Transverse colon (tissue), 4 donors: ENCODE measurements around the gene UROC1. TPM values are rescaled to one million over a fixed set of nuclear protein-coding genes. Genes with fewer than 3 reads are reported as not detected.

Source experiments
- DNase-seq: peaks from one replicate; pipeline ENCODE4 v3.0.0-alpha.2; 2019
- H3K27ac ChIP-seq, 4 donors: fragments of 200-600 bp; sonication (generic); 2 replicates each; pipeline ENCODE4 v1.5.1; 2016 to 2018; ENCODE audit warnings: inconsistent platforms in 4 of 4
- H3K27me3 ChIP-seq: fragments of 200-600 bp; sonication (generic); 2 replicates; pipeline ENCODE4 v1.5.1; 2017; ENCODE audit warnings: inconsistent platforms
- H3K36me3 ChIP-seq, 4 donors: fragments of 200-600 bp; sonication (generic); 2 replicates each; pipeline ENCODE4 v1.5.1; 2017 to 2019; ENCODE audit warnings: inconsistent platforms in 4 of 4
- H3K4me1 ChIP-seq, 4 donors: fragments of 200-600 bp; sonication (generic); 2 replicates each; pipeline ENCODE4 v1.5.1; 2017 to 2020; ENCODE audit warnings: inconsistent platforms in 4 of 4
- H3K4me3 ChIP-seq, 4 donors: fragments of 200-600 bp; sonication (generic); 1 replicate in 1 of 4; 2 replicates in 3 of 4; pipeline versions ENCODE4 v1.5.1 to v1.6.1; 2017 to 2019; ENCODE audit warnings: inconsistent platforms in 4 of 4
- H3K9me3 ChIP-seq, 2 donors: fragments of 200-600 bp; sonication (generic); 2 replicates each; pipeline ENCODE4 v1.5.1; 2017 to 2019; ENCODE audit warnings: inconsistent platforms in 2 of 2
- EP300 ChIP-seq: sonication (generic); formaldehyde crosslinking; IDR thresholded peaks from one replicate; pipeline ENCODE4 v1.6.1; 2017; ENCODE audit warnings: antibody characterized with exemption, low read depth
- POLR2A ChIP-seq: fragments of 450-650 bp; IDR thresholded peaks from one replicate; pipeline ENCODE4 v1.6.1; 2016; ENCODE audit warnings: antibody characterized with exemption, mild to moderate bottlenecking, moderate library complexity
- POLR2AphosphoS5 ChIP-seq, 3 donors: sonication (generic); formaldehyde crosslinking; IDR thresholded peaks; one replicate each; pipeline ENCODE4 v1.6.1; 2016; ENCODE audit warnings: antibody characterized with exemption in 3 of 3
- WGBS, 2 donors: methylation state at CpG; one replicate each; pipeline ENCODE4 v1.1.5; 2018; ENCODE audit warnings: low coverage in 1 of 2; 5-methylcytosine and 5-hydroxymethylcytosine counted together
- in situ Hi-C, 4 donors: fragments of 200-750 bp; cut with MboI; loops; one replicate each; pipeline versions ENCODE4 v1.15.0 to v1.15.1; 2017; ENCODE audit warnings: low sequenced_read_pairs in 3 of 4, low pct_ligation_motif_present in 1 of 4, low pct_unique_long_range_greater_than_20kb in 1 of 4
- intact Hi-C: fragments of 100-400 bp; cut with DNase I; formaldehyde crosslinking; loops from one replicate; pipeline ENCODE4 v1.15.1; 2023; ENCODE audit warnings: low total_unique reads
- total RNA-seq, 4 donors: library from RNA; depleted of rRNA; stranded (reverse); fragments of >200 nt; gene quantifications; one replicate each; pipeline ENCODE4 v1.1.0, GENCODE V29; 2016
- TF ChIP-seq, protein P1 (sequence below), 5 experiments: fragments of 200-600 bp in 3 of 5; fragments of 450-650 bp in 2 of 5; sonication (generic) in 3 of 5; IDR thresholded peaks; 1 replicate in 2 of 5; 2 replicates in 3 of 5; pipeline ENCODE4 v1.5.1; 2016 to 2017; ENCODE audit warnings: antibody characterized with exemption in 5 of 5, inconsistent platforms in 3 of 5, mild to moderate bottlenecking in 2 of 5, moderate library complexity in 1 of 5

Gene UROC1
- total RNA-seq, 4 donors from 2014 or later, result not detected

DNA sequence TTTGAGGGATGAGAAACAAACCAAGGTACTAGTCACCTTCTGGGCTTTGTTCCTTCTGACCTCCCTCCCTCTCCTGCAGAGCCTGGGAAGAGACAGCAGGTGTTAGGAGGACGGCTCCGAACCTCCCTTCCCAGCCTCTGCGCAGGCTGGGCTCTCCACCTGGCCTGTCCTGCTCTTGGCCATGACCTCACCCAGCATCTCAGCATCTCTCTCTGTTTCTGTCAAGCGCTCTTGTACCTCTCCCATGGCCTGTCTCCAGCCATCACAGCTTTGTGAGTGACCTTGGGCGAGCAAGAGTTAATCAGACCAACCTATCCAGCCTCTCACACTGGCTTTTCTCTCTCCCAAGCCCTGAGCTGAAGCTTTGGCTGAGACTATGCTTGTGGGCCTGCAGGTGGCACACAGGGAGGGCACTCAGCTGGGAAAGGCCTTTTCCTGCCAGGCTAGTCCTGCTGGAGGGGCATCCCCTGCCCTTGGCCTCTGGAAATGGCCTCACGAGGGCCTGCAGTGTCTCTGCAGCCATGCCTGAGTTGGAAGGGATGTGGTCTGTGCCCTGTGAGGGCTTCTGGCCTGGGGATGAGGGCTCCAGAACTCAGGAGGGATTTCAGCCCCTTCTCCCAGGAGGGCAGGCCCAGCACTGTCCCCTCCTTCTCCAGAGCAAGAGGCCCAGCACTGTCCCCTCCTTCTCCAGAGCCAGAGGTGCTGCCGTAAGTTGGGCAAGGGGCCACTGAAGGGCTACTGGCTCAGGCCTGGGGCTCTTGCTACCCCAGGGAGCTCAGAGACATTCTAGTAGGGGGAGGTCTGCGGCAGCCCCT is 8.5 kb upstream of the UROC1 start:
- no peak for TF ChIP-seq POLR2A
- TF ChIP-seq, protein P1, sequence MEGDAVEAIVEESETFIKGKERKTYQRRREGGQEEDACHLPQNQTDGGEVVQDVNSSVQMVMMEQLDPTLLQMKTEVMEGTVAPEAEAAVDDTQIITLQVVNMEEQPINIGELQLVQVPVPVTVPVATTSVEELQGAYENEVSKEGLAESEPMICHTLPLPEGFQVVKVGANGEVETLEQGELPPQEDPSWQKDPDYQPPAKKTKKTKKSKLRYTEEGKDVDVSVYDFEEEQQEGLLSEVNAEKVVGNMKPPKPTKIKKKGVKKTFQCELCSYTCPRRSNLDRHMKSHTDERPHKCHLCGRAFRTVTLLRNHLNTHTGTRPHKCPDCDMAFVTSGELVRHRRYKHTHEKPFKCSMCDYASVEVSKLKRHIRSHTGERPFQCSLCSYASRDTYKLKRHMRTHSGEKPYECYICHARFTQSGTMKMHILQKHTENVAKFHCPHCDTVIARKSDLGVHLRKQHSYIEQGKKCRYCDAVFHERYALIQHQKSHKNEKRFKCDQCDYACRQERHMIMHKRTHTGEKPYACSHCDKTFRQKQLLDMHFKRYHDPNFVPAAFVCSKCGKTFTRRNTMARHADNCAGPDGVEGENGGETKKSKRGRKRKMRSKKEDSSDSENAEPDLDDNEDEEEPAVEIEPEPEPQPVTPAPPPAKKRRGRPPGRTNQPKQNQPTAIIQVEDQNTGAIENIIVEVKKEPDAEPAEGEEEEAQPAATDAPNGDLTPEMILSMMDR (IDR thresholded peaks at IDR 0.05), result no peak
- TF ChIP-seq EP300, result no peak
- no peak for TF ChIP-seq POLR2AphosphoS5 (IDR thresholded peaks at IDR 0.05)
- no peaks in the 10 kb centered on the region for H3K36me3 ChIP-seq
- H3K27me3 ChIP-seq, result peaks cover 19% of the 10 kb centered on the region
- in situ Hi-C loops, result no loop called here
- DNase-seq, result no peak
- intact Hi-C loops, result no loop called here
- peaks cover 4 to 18% (median 13%) of the 10 kb centered on the region in 4 donors for H3K4me1 ChIP-seq
- H3K9me3 ChIP-seq, result no peaks in the 10 kb centered on the region
- WGBS, 2 donors, result 94 to 100% methylated on average over 1 to 7 of the region's 8 CpGs
- no peak overlapping the region for H3K4me3 ChIP-seq
- no peak overlapping the region for H3K27ac ChIP-seq

GRCh38 chr3:126525091-126525852 is 7.7 kb upstream of the UROC1 start:
- intact Hi-C loops, result no loop called here
- H3K36me3 ChIP-seq, result no peaks in the 10 kb centered on the region
- H3K27ac ChIP-seq, result peak overlapping the region in 1 of 4 donors; percentile 46
- in situ Hi-C loops, result no loop called here
- H3K27me3 ChIP-seq, result peaks cover 19% of the 10 kb centered on the region
- 78% methylated on average over 10 of the region's 12 CpGs; no CpG with 5 or more reads in 1 of the 2 donors for WGBS, 2 donors
- DNase-seq, result no peak
- TF ChIP-seq POLR2A (no peak), EP300 (no peak), POLR2AphosphoS5 (IDR thresholded peaks at IDR 0.05) (no peak)
- TF ChIP-seq, protein P1 (IDR thresholded peaks at IDR 0.05), result no peak
- H3K4me1 ChIP-seq, result peaks cover 4 to 18% (median 13%) of the 10 kb centered on the region in 4 donors
- no peaks in the 10 kb centered on the region for H3K9me3 ChIP-seq
- peak overlapping the region in 1 of 4 donors; percentile 56 for H3K4me3 ChIP-seq

- peaks cover 19% of the 10 kb centered on the region for H3K27me3 ChIP-seq
- no peaks in the 10 kb centered on the region for H3K9me3 ChIP-seq
- in situ Hi-C loops, result no loop called here
- WGBS, 2 donors, result 6% methylated on average over 27 of the region's 31 CpGs; no CpG with 5 or more reads in 1 of the 2 donors
- DNase-seq, result peak; percentile 32
- intact Hi-C loops, result no loop called here
- peak overlapping the region; percentile 26 to 56 (median 42) for H3K4me3 ChIP-seq
- TF ChIP-seq EP300 (no peak), POLR2AphosphoS5 (IDR thresholded peaks at IDR 0.05) (no peak), POLR2A (peak; percentile 2)
- TF ChIP-seq, protein P1 (IDR thresholded peaks at IDR 0.05), result peak in 1 of 5 experiments; percentile 2
- peak overlapping the region; percentile 18 to 57 (median 44) for H3K27ac ChIP-seq
- H3K36me3 ChIP-seq, result no peaks in the 10 kb centered on the region
- H3K4me1 ChIP-seq, result peaks cover 4 to 18% (median 13%) of the 10 kb centered on the region in 4 donors
Measured at GRCh38 chr3:126524429-126524988, 6.9 kb upstream of the UROC1 start.
